HG02798 (cell line): ENCODE measurements around the gene KCNN3.
"Not testable (repeated sequence)": the region's sequence is repeated elsewhere in the genome, so short reads cannot be mapped to it uniquely, and the experiment has no call there.

ENCODE experiments used
- ATAC-seq: cut with Tn5 transposase; IDR thresholded peaks from one replicate; pipeline ENCODE4 v1.9.1; 2021; ENCODE audit warnings: mild to moderate bottlenecking; ENCODE audit not compliant: unreplicated experiment, poor library complexity

KCNN3 gene

DNA sequence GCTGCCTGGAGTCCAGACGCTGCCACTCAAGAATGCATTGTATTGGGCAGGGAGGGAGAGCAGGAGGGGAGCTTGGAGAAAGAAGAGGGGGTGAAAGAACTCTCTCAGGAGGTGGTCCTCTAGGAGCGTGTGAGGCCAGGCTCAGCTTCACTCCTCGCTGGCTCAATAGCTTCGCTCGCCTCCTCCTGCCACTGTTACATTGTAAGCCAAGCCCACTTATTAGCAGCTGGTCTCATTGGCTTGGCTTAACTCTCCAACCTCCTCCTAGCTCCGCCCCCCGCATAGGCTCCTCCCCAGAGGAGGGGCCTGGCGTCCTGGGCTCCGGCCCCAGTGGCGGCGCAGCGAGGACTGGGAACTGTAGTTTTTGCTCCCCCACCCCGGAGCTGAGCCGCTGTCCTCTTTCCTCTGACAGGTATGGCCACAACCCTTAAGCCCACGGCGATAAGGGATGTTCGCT, at the start of gene KCNN3:
Gene KCNN3 (minus strand): TSS at position 167 of the 457 bp plus-strand sequence. CDS start 317 bp downstream, outside the sequence.
- ATAC-seq: peak; percentile 87

DNA sequence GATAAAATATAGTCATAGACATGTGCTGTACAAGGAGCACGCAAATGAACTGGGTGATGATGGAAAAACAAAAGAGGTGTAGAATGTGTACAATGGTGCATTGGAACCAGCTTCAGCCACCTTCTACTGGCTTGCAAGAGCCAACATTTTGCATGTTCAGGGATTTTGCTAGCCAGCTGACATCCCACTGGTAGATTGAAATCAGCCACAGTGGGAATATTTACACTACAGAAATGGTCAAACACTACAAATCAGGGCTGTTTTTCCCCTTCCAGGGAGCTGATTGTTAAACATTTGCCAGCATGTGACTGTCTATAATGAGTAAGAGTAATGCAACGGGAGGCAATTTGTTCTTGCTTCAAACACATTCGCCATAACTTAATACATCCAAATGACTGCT, 43.2 kb upstream of the KCNN3 start:
- ATAC-seq: no peak

DNA sequence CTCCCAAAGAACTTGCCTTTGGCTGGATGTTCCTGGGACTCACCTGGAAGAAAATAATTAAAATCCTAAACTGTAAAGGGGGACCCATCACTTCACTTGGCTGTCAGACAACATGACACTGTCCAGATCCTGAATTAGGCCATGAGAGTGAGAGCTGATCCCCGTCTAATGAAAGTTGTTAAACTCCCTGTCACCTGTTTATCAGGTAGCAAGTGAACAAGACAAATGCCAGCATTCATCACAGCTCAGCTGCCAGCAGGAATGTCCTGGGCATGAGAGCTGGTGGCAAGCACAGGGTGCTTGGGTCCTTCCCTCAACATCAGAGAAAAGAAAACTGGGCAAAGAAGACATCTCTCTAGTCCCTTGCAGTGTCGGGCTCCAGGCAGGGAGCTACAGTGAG, 42.7 kb upstream of the KCNN3 start:
- ATAC-seq: no peak

DNA sequence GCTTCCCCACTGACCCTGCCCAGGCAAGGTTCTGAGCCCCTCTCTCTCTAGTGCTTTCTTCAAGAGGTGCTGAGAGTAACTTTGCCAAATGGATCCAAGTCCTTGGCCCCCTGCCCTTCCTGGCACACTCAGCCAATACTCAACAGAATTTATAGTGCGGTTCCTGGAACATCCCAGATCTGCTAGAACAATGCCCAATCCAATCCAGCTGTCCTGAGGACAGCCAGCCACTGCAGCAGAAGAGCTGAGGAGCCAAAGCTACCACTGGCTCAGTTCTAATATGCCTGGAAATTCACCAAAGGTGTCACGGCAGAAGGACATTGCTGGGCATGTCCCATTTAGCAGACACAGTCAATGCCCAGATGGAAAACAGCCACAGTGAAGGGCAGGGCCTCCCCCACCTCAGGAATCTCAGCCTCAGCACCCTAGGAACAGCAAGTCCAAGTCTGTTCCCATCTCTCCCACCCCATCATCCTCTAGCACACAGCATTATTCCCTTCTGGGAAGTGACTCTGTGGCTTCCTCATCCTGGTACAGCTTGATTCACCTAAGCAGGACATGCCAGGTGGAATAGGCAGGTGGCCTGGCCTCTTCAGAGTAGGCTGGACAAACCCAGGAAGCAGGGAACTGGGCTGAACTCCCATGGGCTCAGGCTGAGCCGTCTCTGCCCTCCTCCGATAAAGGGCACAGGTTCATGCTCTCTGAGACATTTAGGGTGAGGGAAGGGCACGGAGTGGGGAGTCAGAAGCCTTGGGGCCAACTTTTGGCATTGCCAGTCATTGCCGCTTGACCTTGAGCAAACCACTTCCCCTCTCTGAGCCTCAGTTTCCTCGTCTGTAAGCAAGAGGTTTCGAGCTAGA, 41.8 kb upstream of the KCNN3 start:
- no peak for ATAC-seq

DNA sequence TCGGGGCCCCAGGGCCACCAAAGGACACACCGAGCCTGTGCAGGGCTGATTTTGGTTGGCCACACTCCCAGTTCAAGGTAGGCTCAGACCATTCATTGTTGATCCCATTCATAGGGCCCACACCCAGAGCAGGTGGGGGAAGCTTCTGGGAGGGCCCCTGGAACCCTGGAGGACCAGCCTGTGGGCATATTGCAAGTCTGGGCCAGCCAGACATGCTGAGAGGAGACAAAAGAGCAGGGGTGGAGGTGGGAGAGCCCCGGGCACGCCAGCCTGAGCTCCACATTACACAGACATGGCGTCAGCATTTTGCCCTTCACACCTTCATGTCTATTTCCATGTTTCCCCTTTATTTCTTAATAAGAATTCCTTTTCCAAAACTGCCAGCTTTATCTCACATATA, 40.8 kb upstream of the KCNN3 start:
- ATAC-seq: no peak

DNA sequence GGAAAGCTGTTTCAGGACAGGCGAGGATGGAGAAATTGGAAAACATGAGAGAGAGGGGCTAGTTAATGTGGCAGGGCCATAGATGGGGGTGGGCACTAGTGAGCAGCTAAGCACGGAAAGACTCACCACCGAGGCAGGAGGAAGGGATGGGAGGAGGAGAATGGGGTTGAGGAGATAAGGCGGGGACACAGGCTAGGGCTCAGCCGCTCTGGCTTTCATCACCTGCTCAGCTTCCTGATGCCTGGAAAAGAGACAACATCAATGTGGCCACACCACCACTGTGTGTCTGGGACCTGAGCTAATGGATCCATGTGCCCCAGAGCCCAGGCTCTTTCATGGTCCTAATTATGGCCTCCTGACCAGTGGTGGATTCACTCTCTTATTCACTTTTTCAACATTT, 38.9 kb upstream of the KCNN3 start:
- no peak for ATAC-seq

DNA sequence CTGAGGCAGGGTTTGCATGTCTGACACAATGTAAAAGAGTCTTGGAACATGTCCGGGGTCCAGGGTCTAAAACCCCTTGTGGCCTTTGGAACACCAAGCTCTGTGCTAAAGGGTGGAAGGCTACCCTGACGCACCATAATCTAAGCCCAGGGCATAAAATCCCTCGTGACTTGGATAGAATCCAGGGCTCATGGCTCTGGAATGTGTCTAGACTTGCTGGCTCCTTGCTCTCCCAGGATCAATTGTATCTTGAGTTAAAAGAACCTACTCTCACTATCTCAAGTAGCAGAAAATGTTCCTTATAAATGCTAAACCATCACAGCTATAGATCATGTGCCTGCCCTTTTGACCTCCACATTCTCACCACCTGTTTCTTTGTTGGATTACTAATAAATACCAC, 38.0 kb upstream of the KCNN3 start:
- ATAC-seq: not testable (repeated sequence)

DNA sequence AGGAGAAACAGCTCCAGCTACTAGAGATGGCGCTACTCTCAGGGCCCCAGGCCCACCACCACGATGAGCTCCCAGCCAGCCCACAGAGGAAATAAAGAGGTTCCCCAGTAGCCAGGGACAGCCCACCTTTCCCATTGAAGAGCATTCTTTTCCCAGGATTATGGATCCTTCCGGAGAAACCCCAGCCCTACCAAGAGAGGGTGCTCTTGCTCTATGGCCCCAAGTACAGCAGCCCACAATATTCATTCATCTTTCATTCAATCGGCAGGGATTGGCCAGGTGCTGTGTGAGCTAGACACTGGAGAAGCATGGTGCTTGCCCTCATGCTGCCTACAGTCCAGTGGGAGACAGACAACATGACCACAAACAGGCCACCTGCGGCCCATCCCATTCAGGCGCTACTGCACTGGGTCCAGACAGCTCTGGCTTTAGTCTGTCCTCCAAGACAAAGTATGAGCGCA, 36.6 kb upstream of the KCNN3 start:
- ATAC-seq: no peak

DNA sequence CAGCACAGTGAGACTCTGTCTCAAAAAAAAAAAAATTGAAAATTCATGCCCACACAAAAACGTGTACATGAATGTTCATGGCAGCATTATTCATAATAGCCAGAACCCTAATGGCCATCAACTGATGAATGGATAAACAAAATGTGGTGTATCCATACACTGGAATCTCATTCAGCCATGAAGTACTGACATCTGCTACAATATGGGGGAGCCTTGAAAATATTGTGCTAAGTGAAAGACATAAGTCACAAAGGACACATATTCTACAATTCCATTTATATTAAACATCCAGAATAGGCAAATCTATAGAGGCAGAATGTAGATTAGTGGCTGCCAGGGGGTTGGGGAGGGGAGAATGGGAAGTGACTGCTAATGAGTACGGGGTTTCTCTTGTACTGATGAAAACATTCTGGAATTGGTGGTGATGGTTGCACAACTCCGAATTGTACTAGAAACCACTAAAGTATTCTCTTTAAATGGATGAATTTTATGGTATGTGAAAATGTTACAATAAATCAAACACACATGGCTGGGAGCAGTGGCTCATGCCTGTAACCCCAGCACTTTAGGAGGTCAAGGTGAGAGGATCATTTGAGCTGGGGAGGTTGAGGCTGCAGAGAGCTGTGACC, 33.0 kb upstream of the KCNN3 start:
- ATAC-seq: no peak

DNA sequence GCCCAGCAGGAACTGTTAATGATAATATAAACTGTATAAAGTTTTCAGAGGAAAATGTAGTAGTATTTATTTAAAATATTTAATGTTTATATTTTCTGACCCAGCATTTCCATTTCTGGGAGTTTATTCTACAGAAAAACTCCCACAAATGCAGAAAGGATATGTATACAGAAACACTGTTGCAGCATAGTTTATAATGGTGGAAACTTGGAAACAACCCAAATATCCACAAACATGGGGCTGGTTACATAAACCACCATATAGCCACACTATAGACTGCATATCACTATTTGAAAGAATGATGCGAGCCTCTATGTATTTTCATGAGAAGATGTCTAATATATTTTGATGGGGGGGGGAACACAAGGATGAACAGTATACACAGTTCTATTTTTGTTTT, 31.5 kb upstream of the KCNN3 start:
- no peak for ATAC-seq

DNA sequence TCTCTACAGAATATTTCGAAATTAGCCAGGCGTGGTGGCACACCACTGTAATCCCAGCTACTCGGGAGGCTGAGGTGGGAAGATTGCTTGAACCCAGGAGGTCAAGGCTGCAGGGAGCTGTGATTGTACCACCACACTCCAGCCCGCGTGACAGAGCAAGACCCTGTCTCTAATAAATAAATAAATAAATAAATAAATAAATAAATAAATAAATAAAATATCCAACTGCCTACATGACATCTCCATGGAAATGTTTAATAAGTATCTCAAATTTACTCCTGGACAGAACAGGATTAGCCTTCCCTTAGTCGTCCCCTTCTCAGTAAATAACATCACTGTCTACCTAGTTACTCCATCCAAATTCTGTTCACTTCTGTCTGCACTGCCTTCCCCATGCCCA, 29.0 kb upstream of the KCNN3 start:
- no peak for ATAC-seq

DNA sequence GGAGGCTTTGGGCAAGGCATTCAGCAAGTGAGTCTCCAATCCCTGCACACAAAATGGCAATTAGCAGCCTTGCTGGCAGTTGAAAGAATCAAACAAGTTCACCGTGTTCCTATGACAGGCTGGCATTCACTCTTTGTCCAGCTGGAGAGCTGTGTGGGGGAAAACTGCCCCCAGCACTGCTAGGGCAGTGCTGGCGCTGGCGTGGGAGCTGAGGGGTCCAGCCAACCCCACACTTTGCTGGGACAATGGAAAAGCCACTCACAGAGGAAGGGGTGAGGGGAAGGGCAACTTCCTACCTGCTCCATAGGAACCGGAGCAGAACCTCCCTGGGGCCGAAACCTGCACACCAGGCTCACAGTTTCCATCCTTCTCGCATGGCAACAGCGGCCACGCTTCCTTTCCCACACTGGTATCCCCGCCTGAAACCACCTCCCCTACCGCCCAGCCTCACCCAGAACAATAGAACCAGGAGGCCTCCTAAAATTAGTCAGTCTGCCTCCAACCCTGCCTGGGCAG, 26.7 kb upstream of the KCNN3 start:
- ATAC-seq: no peak

DNA sequence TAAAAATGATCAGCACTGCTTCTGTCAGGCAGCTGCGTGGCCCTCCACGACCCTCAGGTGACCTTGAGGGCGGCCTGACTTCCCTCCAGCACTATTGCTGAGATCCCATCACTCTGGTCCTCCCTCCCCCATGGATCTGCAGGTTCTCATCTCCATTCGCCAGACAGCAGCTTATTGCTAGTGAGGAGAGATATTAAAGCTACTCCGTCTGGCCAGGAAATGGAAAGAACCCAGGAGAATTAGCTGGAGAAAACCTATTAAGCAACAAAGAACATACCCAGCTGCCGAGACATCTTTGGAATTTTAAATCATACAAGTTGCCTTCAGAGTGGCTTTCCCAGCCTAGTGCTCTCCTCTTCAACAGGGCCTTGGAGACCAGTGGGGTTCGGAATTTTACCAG, 25.7 kb upstream of the KCNN3 start:
- no peak for ATAC-seq

DNA sequence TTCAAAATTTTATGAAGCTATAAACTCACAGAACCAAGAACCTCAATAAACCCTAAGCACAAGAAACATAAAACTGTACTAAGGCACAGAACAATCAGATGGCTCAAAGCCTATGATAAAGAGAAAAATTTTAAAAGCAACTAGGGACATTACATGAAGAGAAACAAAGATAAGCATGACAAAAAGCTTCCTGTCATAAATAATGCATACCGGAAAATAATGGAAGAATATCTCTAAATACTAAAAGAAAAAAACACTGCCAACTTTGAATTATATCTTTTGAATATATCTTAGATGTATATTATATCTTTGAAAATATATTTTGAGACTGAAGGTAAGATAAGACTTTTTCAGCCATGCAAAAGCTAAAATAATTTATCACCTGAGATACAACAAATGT, 21.4 kb upstream of the KCNN3 start:
- no peak for ATAC-seq

DNA sequence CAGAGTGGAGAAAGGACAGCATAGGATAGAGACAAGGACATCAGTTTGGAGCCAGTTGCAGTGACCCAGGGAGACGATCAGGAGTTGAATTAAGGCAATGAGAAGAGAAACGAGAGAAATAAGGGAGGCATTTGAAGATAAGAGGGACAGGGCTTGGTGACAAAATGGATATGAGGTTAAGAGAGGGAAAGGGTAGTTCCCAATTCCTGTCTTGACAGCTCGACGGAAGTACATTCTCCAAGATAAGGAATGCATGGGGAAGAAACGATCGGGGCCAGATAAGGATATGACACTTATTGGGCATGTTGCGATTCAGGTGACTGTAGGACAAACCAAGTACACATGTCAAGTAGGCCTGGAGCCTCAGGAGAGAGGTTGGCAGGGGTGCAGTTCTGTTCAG, 18.7 kb upstream of the KCNN3 start:
- ATAC-seq: no peak

DNA sequence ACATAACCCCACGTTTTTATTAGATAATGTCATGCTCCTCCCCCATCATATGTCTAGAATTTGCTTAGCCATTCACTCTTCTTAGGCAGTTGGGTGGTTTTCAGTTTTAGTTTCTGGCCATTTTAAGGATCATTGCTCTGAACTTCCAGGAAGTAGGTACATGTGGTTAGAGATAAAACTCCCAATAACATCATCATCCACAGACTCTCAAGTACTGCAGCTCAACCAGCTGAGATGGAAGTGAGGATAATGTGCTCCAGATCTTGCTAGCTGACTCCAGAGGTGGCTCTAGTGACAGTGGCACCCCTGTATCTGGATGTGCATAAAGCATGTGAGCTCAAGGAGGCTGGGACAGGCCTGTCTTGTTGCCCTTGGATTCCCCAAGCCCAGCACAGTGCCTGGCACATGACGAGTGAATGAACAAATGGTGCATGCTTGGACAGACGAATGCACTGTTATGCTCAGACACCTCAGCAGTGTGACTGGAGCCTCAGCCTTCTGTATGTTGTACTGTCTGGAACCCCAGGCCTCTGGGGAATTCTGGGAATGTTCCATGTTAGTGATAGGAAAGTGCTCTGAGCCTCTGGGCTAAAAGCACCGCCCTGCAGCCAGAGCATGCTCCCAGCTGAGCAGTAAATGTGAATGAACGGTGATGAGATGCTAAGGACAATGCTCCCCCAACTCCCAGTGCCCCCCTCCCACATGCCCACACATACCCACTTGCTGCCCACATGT, 16.4 kb upstream of the KCNN3 start:
- ATAC-seq: no peak

DNA sequence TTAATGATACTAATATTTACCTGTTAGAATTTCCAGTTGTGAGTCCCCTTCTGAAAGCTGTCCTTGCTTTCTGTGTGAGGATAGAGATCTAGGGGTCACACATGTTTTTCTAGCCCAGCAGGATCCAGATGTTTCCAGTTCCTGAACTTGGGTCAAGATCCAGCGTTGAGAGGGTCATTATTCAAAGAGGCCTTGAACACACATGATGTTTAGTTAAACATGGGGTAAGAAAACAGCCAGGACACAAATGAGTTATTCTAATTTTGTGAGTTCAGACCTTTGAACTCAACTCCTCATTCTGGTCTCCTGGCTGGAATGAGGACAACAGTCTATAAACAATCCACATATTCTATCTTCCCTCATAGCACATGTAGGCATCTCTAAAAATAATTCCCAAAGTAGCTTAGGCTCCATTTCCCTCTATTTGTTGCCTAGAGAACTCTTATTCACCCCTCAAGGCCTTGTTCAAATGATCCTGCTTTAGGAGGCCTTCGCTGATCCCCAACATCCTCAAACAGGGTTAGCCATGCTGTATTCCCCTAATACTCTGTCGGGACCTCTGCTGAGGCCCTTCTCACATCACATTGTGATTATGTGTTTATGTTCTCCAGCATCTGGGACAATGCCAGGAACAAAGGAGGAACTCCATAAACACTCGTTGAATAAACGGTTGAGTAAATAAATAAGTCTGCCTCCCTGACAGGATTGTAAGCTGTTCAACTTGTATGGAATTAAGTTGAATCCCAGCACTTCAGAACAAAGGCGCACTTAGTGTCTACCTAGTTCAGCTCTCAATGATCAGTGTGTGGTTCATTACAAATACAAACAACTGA, 15.0 kb upstream of the KCNN3 start:
- ATAC-seq: no peak

DNA sequence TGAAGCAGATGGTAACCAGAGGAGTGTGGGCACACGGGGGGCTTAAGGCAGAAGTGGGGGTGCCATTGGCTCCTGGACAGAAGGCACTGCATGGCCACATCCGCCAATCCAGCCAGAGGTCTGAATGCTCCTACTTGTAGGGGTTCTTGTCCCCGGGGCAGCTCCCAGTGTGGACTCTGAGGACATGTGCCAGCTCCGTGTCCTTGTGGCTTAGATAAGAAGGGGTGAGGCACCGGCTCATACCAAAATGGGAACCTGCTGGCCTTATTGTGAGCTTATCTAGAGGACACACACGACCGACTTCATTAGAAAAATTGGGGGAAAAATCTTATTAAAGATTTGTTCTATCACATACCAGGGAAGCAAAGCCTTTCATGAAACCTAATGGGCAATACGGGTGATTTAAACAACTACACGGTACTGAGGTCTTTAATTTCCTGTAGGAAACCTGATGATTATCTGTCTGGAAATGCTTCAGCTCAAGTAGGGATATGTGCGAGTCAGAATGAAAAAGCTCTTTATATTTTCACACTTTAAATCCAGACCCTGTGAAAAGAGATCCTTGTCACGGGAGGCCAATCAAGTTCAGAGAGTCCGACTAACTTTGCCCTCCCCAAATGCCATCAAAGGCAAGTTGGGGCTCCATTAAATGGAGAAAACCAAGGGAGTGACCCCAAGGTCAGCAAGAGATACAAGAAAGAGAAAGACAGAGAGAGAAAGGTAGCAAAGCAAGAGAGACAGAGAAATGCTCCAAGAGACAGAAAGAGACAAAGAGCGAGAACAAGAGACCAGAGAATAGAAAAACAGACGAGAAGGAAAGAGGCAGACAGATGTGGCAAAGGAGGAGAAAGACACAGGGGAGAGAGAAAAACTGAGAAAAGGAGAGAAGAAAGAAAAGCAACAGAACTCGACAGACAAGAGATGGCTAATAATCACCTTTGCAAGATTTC, 14.1 kb upstream of the KCNN3 start:
- ATAC-seq: no peak
